ENCODE data around the gene KIAA1549. TPM values are rescaled to one million over a fixed set of nuclear protein-coding genes. Genes with fewer than 3 reads are reported as not detected.

KIAA1549 gene
- total RNA-seq, 1 experiment from 2014 or later, result 14.1 TPM

DNA sequence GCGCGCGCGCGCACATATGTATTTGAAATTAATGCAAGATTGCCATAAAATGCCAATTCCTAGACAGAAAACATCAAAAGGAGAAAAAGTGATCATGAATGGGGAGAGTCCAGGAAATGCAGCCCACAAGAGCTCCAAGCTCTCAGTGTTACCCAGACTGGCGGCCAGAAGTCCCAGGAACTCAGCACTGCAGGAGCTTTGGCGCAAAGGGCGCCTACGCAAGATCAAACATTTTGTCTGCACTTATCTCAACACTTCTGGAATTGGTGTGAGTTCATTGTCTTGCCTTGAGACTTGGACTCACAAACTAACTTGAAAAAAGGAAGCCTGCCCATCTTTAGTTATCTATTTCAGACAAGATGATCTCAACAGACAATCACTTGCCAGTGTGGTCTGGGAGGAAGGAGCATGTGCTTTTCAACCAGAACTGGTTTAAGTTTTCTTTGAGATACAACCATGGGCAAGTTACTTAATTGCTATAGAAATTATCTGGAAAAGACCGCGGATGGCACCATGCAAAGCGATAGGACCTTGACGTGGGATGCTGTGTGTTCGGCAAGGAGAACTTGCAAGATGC lies 77.2 kb downstream of the KIAA1549 start:
- BruUV-seq (replicated peaks), result no TSS peak
- Histone ChIP-seq H3K27ac (ENCODE audit: low read length) (no peak overlapping the region), H3K36me3 (ENCODE audit: control insufficient read depth, insufficient read depth, low read length) (no peaks in the 10 kb centered on the region), H3K4me3 (ENCODE audit: low read depth in 2 of 2, low read length in 2 of 2) (no peak overlapping the region), H3K4me1 (ENCODE audit: control insufficient read depth, insufficient read depth, low read length) (no peaks in the 10 kb centered on the region), H3K27me3 (ENCODE audit: control insufficient read depth, insufficient read depth, low read length) (no peaks in the 10 kb centered on the region), H3K9me3 (ENCODE audit: control insufficient read depth, insufficient read depth, low read depth, low read length) (no peaks in the 10 kb centered on the region)
- intact Hi-C loops (cut with micrococcal nuclease; ENCODE audit: unreplicated experiment), result no loop called here
- TF ChIP-seq TCF7L2 (IDR thresholded peaks at IDR 0.05; ENCODE audit: low read depth, low read length) (no peak), POLR2AphosphoS5 (IDR thresholded peaks at IDR 0.05; ENCODE audit: low read depth, low read length) (no peak), SIN3A (IDR thresholded peaks at IDR 0.05; ENCODE audit: borderline replicate concordance, insufficient read depth, low read depth, low read length) (no peak)
- TF ChIP-seq, protein P1, sequence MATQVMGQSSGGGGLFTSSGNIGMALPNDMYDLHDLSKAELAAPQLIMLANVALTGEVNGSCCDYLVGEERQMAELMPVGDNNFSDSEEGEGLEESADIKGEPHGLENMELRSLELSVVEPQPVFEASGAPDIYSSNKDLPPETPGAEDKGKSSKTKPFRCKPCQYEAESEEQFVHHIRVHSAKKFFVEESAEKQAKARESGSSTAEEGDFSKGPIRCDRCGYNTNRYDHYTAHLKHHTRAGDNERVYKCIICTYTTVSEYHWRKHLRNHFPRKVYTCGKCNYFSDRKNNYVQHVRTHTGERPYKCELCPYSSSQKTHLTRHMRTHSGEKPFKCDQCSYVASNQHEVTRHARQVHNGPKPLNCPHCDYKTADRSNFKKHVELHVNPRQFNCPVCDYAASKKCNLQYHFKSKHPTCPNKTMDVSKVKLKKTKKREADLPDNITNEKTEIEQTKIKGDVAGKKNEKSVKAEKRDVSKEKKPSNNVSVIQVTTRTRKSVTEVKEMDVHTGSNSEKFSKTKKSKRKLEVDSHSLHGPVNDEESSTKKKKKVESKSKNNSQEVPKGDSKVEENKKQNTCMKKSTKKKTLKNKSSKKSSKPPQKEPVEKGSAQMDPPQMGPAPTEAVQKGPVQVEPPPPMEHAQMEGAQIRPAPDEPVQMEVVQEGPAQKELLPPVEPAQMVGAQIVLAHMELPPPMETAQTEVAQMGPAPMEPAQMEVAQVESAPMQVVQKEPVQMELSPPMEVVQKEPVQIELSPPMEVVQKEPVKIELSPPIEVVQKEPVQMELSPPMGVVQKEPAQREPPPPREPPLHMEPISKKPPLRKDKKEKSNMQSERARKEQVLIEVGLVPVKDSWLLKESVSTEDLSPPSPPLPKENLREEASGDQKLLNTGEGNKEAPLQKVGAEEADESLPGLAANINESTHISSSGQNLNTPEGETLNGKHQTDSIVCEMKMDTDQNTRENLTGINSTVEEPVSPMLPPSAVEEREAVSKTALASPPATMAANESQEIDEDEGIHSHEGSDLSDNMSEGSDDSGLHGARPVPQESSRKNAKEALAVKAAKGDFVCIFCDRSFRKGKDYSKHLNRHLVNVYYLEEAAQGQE (IDR thresholded peaks at IDR 0.05; ENCODE audit: insufficient read depth in 1 of 2, low read depth in 2 of 2, low read length in 1 of 2), result no peak
- TF ChIP-seq, protein P2, sequence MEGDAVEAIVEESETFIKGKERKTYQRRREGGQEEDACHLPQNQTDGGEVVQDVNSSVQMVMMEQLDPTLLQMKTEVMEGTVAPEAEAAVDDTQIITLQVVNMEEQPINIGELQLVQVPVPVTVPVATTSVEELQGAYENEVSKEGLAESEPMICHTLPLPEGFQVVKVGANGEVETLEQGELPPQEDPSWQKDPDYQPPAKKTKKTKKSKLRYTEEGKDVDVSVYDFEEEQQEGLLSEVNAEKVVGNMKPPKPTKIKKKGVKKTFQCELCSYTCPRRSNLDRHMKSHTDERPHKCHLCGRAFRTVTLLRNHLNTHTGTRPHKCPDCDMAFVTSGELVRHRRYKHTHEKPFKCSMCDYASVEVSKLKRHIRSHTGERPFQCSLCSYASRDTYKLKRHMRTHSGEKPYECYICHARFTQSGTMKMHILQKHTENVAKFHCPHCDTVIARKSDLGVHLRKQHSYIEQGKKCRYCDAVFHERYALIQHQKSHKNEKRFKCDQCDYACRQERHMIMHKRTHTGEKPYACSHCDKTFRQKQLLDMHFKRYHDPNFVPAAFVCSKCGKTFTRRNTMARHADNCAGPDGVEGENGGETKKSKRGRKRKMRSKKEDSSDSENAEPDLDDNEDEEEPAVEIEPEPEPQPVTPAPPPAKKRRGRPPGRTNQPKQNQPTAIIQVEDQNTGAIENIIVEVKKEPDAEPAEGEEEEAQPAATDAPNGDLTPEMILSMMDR (IDR thresholded peaks at IDR 0.05), result no peak
- no peak for DNase-seq (ENCODE audit: low read depth, low spot score)
- no peak for ATAC-seq
- in situ Hi-C loops (cut with HindIII; ENCODE audit: low pct_unique_long_range_greater_than_20kb, low sequenced_read_pairs), result no loop called here
- ChIA-PET POLR2A (no interaction called here), CTCF (no interaction called here)

DNA sequence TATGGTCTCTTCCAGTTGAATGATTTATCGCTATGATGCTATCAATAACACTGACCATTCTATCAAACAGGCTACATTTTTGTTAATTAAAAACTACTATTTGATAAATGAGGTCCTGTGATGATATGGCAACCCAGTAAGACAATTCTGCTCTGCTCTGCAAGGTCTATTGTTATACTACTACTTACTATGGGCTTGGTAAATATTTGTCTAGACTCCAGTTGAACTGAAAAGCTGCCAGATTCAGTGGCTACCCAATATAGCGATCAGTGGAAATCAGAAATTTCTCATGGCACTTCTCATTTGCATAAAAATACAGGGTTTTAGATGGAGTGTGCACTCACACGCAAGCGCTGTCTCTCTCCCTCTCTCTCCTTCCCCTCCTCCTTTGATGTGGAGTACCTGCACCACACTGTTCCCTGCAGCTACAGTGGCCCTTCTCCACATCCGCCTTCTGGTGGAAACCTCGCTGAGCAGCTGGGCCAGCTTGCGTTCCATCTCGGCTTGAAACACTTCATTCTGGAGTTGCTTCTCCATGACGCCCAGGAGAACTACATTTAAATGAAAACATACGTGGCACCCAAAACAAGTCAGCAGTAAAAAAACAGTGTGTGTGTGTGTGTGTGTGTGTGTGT lies 77.9 kb downstream of the KIAA1549 start:
- POLR2A ChIA-PET, result no interaction called here
- CTCF ChIA-PET, result no interaction called here
- DNase-seq (ENCODE audit: low read depth, low spot score), result no peak
- no peaks in the 10 kb centered on the region for H3K27me3 ChIP-seq (ENCODE audit: control insufficient read depth, insufficient read depth, low read length)
- no peaks in the 10 kb centered on the region for H3K9me3 ChIP-seq (ENCODE audit: control insufficient read depth, insufficient read depth, low read depth, low read length)
- BruUV-seq (replicated peaks), result no TSS peak
- no peak overlapping the region for H3K4me3 ChIP-seq (ENCODE audit: low read depth in 2 of 2, low read length in 2 of 2)
- in situ Hi-C loops (cut with HindIII; ENCODE audit: low pct_unique_long_range_greater_than_20kb, low sequenced_read_pairs), result no loop called here
- no peak for TF ChIP-seq POLR2AphosphoS5 (IDR thresholded peaks at IDR 0.05; ENCODE audit: low read depth, low read length)
- no peak for TF ChIP-seq TCF7L2 (IDR thresholded peaks at IDR 0.05; ENCODE audit: low read depth, low read length)
- no peak for TF ChIP-seq SIN3A (IDR thresholded peaks at IDR 0.05; ENCODE audit: borderline replicate concordance, insufficient read depth, low read depth, low read length)
- TF ChIP-seq, protein P2 (IDR thresholded peaks at IDR 0.05), result no peak
- TF ChIP-seq, protein P1 (IDR thresholded peaks at IDR 0.05; ENCODE audit: insufficient read depth in 1 of 2, low read depth in 2 of 2, low read length in 1 of 2), result no peak
- H3K36me3 ChIP-seq (ENCODE audit: control insufficient read depth, insufficient read depth, low read length), result no peaks in the 10 kb centered on the region
- ATAC-seq, result no peak
- H3K4me1 ChIP-seq (ENCODE audit: control insufficient read depth, insufficient read depth, low read length), result no peaks in the 10 kb centered on the region
- no peak overlapping the region for H3K27ac ChIP-seq (ENCODE audit: low read length)
- intact Hi-C loops (cut with micrococcal nuclease; ENCODE audit: unreplicated experiment), result no loop called here
